ENCODE data around the gene CBX6.
"Not testable (repeated sequence)": the region's sequence is repeated elsewhere in the genome, so short reads cannot be mapped to it uniquely, and the experiment has no call there.

The CBX6 gene

GRCh38 chr22:38906052-38906451 is 34.0 kb upstream of the CBX6 start:
- Histone ChIP-seq H3K27ac (ENCODE audit: low read length) (no peak overlapping the region), H2AFZ (ENCODE audit: low read depth, low read length) (no peak overlapping the region), H3K4me3 (ENCODE audit: low read depth in 1 of 2, low read length in 2 of 2) (no peak overlapping the region), H3K9me3 (ENCODE audit: insufficient read depth, low read length, severe bottlenecking) (peaks cover 23% of the 10 kb centered on the region), H3K4me1 (ENCODE audit: insufficient read depth, low read length) (peaks cover 18% of the 10 kb centered on the region), H3K27me3 (ENCODE audit: insufficient read depth, low read length, poor library complexity) (peaks cover 5% of the 10 kb centered on the region), H3K36me3 (ENCODE audit: insufficient read depth, low read length) (no peaks in the 10 kb centered on the region), H3K4me2 (ENCODE audit: insufficient read depth, low read length) (no peak overlapping the region), H3K9ac (ENCODE audit: low read depth, low read length) (no peak overlapping the region), H4K20me1 (ENCODE audit: insufficient read depth, low read length) (no peaks in the 10 kb centered on the region), H3K79me2 (ENCODE audit: insufficient read depth, low read length) (no peaks in the 10 kb centered on the region)
- no peak for ATAC-seq (ENCODE audit: insufficient read depth, low read depth)
- TF ChIP-seq CTCF (IDR thresholded peaks at IDR 0.05; ENCODE audit: borderline replicate concordance, extremely low read depth, low read length, poor library complexity, severe bottlenecking) (no peak), EZH2 (IDR thresholded peaks at IDR 0.05; ENCODE audit: borderline replicate concordance, low read depth, low read length, severe bottlenecking) (no peak)
- DNase-seq, result no peak

- H3K27ac ChIP-seq (ENCODE audit: low read length); H3K4me2 ChIP-seq (ENCODE audit: insufficient read depth, low read length); H3K36me3 ChIP-seq (ENCODE audit: insufficient read depth, low read length); H3K4me3 ChIP-seq (ENCODE audit: low read depth in 1 of 2, low read length in 2 of 2); ATAC-seq (ENCODE audit: insufficient read depth, low read depth); H3K27me3 ChIP-seq (ENCODE audit: insufficient read depth, low read length, poor library complexity); H2AFZ ChIP-seq (ENCODE audit: low read depth, low read length); DNase-seq; H3K9ac ChIP-seq (ENCODE audit: low read depth, low read length); H4K20me1 ChIP-seq (ENCODE audit: insufficient read depth, low read length); H3K79me2 ChIP-seq (ENCODE audit: insufficient read depth, low read length): not testable (repeated sequence)
- Histone ChIP-seq H3K9me3 (ENCODE audit: insufficient read depth, low read length, severe bottlenecking) (peaks cover 23% of the 10 kb centered on the region), H3K4me1 (ENCODE audit: insufficient read depth, low read length) (peaks cover 23% of the 10 kb centered on the region)
Observed at GRCh38 chr22:38904052-38904617, 32.1 kb upstream of the CBX6 start.

- Histone ChIP-seq H3K4me3 (ENCODE audit: low read depth in 1 of 2, low read length in 2 of 2) (peak overlapping the region in 1 of 2 experiments; percentile 36; a peak in 2 of 4 replicates), H3K27me3 (ENCODE audit: insufficient read depth, low read length, poor library complexity) (no peaks in the 10 kb centered on the region), H3K4me1 (ENCODE audit: insufficient read depth, low read length) (peaks cover 23% of the 10 kb centered on the region), H4K20me1 (ENCODE audit: insufficient read depth, low read length) (no peaks in the 10 kb centered on the region), H3K9ac (ENCODE audit: low read depth, low read length) (no peak overlapping the region; the same call in 1 of the 2 replicates), H3K27ac (ENCODE audit: low read length) (peak overlapping the region; percentile 46; the same call in 1 of the 2 replicates), H3K79me2 (ENCODE audit: insufficient read depth, low read length) (no peaks in the 10 kb centered on the region), H2AFZ (ENCODE audit: low read depth, low read length) (no peak overlapping the region), H3K9me3 (ENCODE audit: insufficient read depth, low read length, severe bottlenecking) (peaks cover 21% of the 10 kb centered on the region), H3K4me2 (ENCODE audit: insufficient read depth, low read length) (peak overlapping the region; percentile 58), H3K36me3 (ENCODE audit: insufficient read depth, low read length) (no peaks in the 10 kb centered on the region)
- TF ChIP-seq EZH2 (IDR thresholded peaks at IDR 0.05; ENCODE audit: borderline replicate concordance, low read depth, low read length, severe bottlenecking), result no peak
- no peak for TF ChIP-seq CTCF (IDR thresholded peaks at IDR 0.05; ENCODE audit: borderline replicate concordance, extremely low read depth, low read length, poor library complexity, severe bottlenecking)
- peak; percentile 78 for ATAC-seq (ENCODE audit: insufficient read depth, low read depth)
- DNase-seq, result peak; percentile 27
Observed at GRCh38 chr22:38901111-38901641, 29.2 kb upstream of the CBX6 start.

GRCh38 chr22:38900677-38901076 is 28.7 kb upstream of the CBX6 start:
- ATAC-seq (ENCODE audit: insufficient read depth, low read depth) (peak; percentile 80), DNase-seq (peak; percentile 32)
- Histone ChIP-seq H3K27ac (ENCODE audit: low read length) (peak overlapping the region; percentile 46; the same call in 1 of the 2 replicates), H3K27me3 (ENCODE audit: insufficient read depth, low read length, poor library complexity) (no peaks in the 10 kb centered on the region), H2AFZ (ENCODE audit: low read depth, low read length) (no peak overlapping the region), H3K9me3 (ENCODE audit: insufficient read depth, low read length, severe bottlenecking) (peaks cover 18% of the 10 kb centered on the region), H3K36me3 (ENCODE audit: insufficient read depth, low read length) (no peaks in the 10 kb centered on the region), H3K4me1 (ENCODE audit: insufficient read depth, low read length) (peaks cover 23% of the 10 kb centered on the region), H3K4me2 (ENCODE audit: insufficient read depth, low read length) (peak overlapping the region; percentile 58), H3K9ac (ENCODE audit: low read depth, low read length) (no peak overlapping the region; the same call in 1 of the 2 replicates), H4K20me1 (ENCODE audit: insufficient read depth, low read length) (no peaks in the 10 kb centered on the region), H3K4me3 (ENCODE audit: low read depth in 1 of 2, low read length in 2 of 2) (no peak overlapping the region), H3K79me2 (ENCODE audit: insufficient read depth, low read length) (no peaks in the 10 kb centered on the region)
- no peak for TF ChIP-seq EZH2 (IDR thresholded peaks at IDR 0.05; ENCODE audit: borderline replicate concordance, low read depth, low read length, severe bottlenecking)
- TF ChIP-seq CTCF (IDR thresholded peaks at IDR 0.05; ENCODE audit: borderline replicate concordance, extremely low read depth, low read length, poor library complexity, severe bottlenecking), result no peak
